Colonic mucosa (tissue), 4 donors: ENCODE data around the gene NUDT11. TPM values are rescaled to one million over a fixed set of nuclear protein-coding genes. Genes with fewer than 3 reads are reported as not detected.
"Not testable (repeated sequence)": the region's sequence is repeated elsewhere in the genome, so short reads cannot be mapped to it uniquely, and the experiment has no call there.

Experiments
- DNase-seq: peaks from one replicate; pipeline ENCODE4 v3.0.0-alpha.2; 2020
- H3K27ac ChIP-seq: fragments of 200-600 bp; one replicate; pipeline ENCODE4 v1.8.0; 2021
- H3K27me3 ChIP-seq: fragments of 200-600 bp; one replicate; pipeline ENCODE4 v1.8.0; 2021
- H3K36me3 ChIP-seq: fragments of 200-600 bp; one replicate; pipeline ENCODE4 v1.8.0; 2021
- H3K4me1 ChIP-seq: fragments of 200-600 bp; one replicate; pipeline ENCODE4 v1.8.0; 2021; ENCODE audit warnings: mild to moderate bottlenecking
- H3K4me3 ChIP-seq: fragments of 200-600 bp; one replicate; pipeline ENCODE4 v1.8.0; 2021
- H3K9ac ChIP-seq, 2 donors: one replicate each; pipeline ENCODE4 v1.7.0; 2013; ENCODE audit warnings: control low read depth in 2 of 2, low read depth in 2 of 2, low read length in 2 of 2
- H3K9me3 ChIP-seq: fragments of 200-600 bp; one replicate; pipeline ENCODE4 v1.8.0; 2021
- CTCF ChIP-seq: fragments of 200-600 bp; IDR thresholded peaks from one replicate; pipeline ENCODE4 v1.8.0; 2022; ENCODE audit warnings: antibody characterized with exemption, mild to moderate bottlenecking
- intact Hi-C: fragments of 100-400 bp; cut with DNase I; formaldehyde crosslinking; loops from one replicate; pipeline ENCODE4 v1.14.1; 2022
- total RNA-seq, 2 donors: library from RNA; stranded (reverse); fragmentation: NEBNext Ultra II Directional in 1 of 2; extraction: Animal tissue kit (Norgen Biotek cat#: 25700) in 1 of 2; gene quantifications; one replicate each; pipeline ENCODE4 v1.2.1, GENCODE V29; 2021
- donor health status: healthy.
- donor health status: DM: no; HTN: no; CAD: no.
- donor health status: DM: no; HTN: no; CAD: no.

Gene NUDT11
- total RNA-seq, 2 donors from 2014 or later, result 1.0 TPM; not detected in 1

GRCh38 chrX:51487960-51488267 lies 8.5 kb downstream of the NUDT11 start:
- intact Hi-C loops, result no loop called here
- Histone ChIP-seq H3K27me3 (no peaks in the 10 kb centered on the region), H3K4me3 (no peak overlapping the region), H3K9ac (no peak overlapping the region), H3K4me1 (no peaks in the 10 kb centered on the region), H3K36me3 (no peaks in the 10 kb centered on the region), H3K9me3 (no peaks in the 10 kb centered on the region), H3K27ac (no peak overlapping the region)
- no peak for DNase-seq
- TF ChIP-seq CTCF, result no peak

DNA sequence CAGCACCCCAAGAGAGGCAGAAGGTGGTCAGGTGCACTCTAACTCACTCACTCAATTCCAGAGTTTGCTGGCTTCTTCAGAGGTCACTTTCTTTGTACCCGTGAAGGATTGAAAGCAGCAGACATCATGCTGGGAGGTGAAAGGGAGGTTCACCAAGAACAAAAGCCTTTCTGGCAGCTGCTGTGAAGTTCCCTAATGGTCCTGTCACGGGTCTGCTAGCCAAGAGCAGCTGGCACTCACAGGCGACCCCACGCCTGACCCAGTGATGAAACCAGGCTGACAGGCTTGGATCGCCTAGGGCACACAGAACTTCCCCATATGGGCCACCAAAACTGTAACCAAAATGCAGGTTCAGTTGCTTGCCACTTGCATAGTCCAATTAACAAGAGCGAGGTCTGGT lies 11.8 kb downstream of the NUDT11 start:
- no peaks in the 10 kb centered on the region for H3K27me3 ChIP-seq
- no peaks in the 10 kb centered on the region for H3K36me3 ChIP-seq
- no peak overlapping the region for H3K27ac ChIP-seq
- no peak overlapping the region for H3K4me3 ChIP-seq
- no peak overlapping the region for H3K9ac ChIP-seq
- intact Hi-C loops, result no loop called here
- no peak for TF ChIP-seq CTCF
- no peak for DNase-seq
- no peaks in the 10 kb centered on the region for H3K4me1 ChIP-seq
- H3K9me3 ChIP-seq, result no peaks in the 10 kb centered on the region

- DNase-seq, H3K36me3 ChIP-seq, intact Hi-C loops: not testable (repeated sequence)
Measured at GRCh38 chrX:51482411-51482810, 14.0 kb downstream of the NUDT11 start.

DNA sequence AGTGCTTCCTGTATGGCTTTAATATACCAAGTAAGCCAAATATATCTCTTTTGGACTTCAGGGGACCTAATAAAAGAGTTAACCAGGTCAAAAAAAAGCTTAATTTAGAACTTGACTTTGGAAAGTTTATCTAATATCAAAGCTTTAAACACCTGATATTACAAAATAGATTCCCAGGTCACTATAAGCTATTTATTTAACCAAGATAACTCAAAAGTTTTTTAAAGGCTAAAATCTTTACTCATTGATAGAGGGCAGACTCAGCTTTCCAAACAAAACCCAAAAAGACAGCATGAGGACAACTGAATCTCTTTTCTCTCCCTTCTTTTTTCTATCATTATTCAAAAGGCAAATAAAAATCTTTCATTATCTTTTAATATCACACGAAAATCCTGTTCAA lies 19.5 kb downstream of the NUDT11 start:
- H3K36me3 ChIP-seq, result no peaks in the 10 kb centered on the region
- no peak overlapping the region for H3K27ac ChIP-seq
- intact Hi-C loops, result no loop called here
- no peaks in the 10 kb centered on the region for H3K4me1 ChIP-seq
- H3K9ac ChIP-seq, result no peak overlapping the region
- no peak for TF ChIP-seq CTCF
- H3K27me3 ChIP-seq, result no peaks in the 10 kb centered on the region
- no peak for DNase-seq
- H3K4me3 ChIP-seq, result no peak overlapping the region
- H3K9me3 ChIP-seq, result no peaks in the 10 kb centered on the region

More at GRCh38 chrX:51482411-51482810, 14.0 kb downstream of the NUDT11 start:
- H3K27me3 ChIP-seq, H3K9ac ChIP-seq, H3K9me3 ChIP-seq, H3K27ac ChIP-seq, H3K4me3 ChIP-seq, H3K4me1 ChIP-seq: not testable (repeated sequence)

DNA sequence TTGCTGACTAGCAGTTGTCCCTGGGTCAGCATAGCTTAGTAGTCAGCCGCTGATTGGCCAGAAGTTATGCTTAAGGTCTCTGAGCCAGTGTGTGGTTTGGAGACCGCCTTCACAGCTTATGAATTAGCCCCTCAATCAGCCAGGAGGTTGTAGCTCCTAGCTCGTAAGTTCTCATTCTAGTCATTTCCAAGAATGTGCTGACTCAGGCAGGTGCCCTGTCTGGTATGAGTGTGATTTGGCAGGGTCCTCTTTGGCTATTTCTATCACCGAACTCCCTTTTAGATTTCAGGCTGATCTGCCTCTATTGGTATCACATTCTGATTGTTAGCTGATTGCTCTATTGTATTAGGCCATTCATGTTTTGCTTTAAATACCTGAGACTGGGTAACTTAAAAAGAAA lies 33.1 kb downstream of the NUDT11 start:
- H3K27me3 ChIP-seq, result no peaks in the 10 kb centered on the region
- intact Hi-C loops, result no loop called here
- H3K36me3 ChIP-seq, result no peaks in the 10 kb centered on the region
- no peak for TF ChIP-seq CTCF
- H3K9ac ChIP-seq, result no peak overlapping the region
- H3K4me1 ChIP-seq, result no peaks in the 10 kb centered on the region
- no peak for DNase-seq
- no peaks in the 10 kb centered on the region for H3K9me3 ChIP-seq
- no peak overlapping the region for H3K4me3 ChIP-seq
- no peak overlapping the region for H3K27ac ChIP-seq

GRCh38 chrX:51461053-51462044 lies 35.0 kb downstream of the NUDT11 start:
- no peak overlapping the region for H3K9ac ChIP-seq
- no peak for DNase-seq
- no peaks in the 10 kb centered on the region for H3K27me3 ChIP-seq
- no peak overlapping the region for H3K27ac ChIP-seq
- no peak overlapping the region for H3K4me3 ChIP-seq
- no peaks in the 10 kb centered on the region for H3K36me3 ChIP-seq
- peak; percentile 76 for TF ChIP-seq CTCF
- no peaks in the 10 kb centered on the region for H3K4me1 ChIP-seq
- intact Hi-C loops, result no loop called here
- H3K9me3 ChIP-seq, result no peaks in the 10 kb centered on the region
